Glomerular endothelial cell (primary cell): Measurements from ENCODE around the gene CDKL5. TPM values are rescaled to one million over a fixed set of nuclear protein-coding genes. Genes with fewer than 3 reads are reported as not detected.
A peak's percentile ranks its signal among the peaks of the same experiment; 100 is the strongest.
"Not testable (repeated sequence)": the region's sequence is repeated elsewhere in the genome, so short reads cannot be mapped to it uniquely, and the experiment has no call there.

Experiments used
- DNase-seq: peaks from one replicate; pipeline ENCODE4 v3.0.0-alpha.2; 2011; ENCODE audit warnings: low read depth, low spot score; ENCODE audit errors: extremely low read depth
- total RNA-seq: library from RNA; depleted of rRNA; stranded (reverse); fragments of >200 nt; gene quantifications from 2 replicates; pipeline ENCODE4 v1.2.3, GENCODE V29; 2015

CDKL5 gene
- total RNA-seq, 1 donor from 2014 or later: 5.4 TPM

GRCh38 chrX:18573556-18573955 is 148.1 kb downstream of the CDKL5 start:
- DNase-seq: no peak

- peak; percentile 2 for DNase-seq
Observed at GRCh38 chrX:18574591-18574990, 149.2 kb downstream of the CDKL5 start.

- no peak for DNase-seq
Observed at GRCh38 chrX:18575744-18576143, 150.3 kb downstream of the CDKL5 start.

- DNase-seq: no peak
Observed at GRCh38 chrX:18577400-18577799, 152.0 kb downstream of the CDKL5 start.

- no peak for DNase-seq
Observed at GRCh38 chrX:18578546-18578945, 153.1 kb downstream of the CDKL5 start.

- no peak for DNase-seq
Observed at GRCh38 chrX:18579495-18579894, 154.1 kb downstream of the CDKL5 start.

GRCh38 chrX:18582910-18583493 is 157.6 kb downstream of the CDKL5 start:
- DNase-seq: peak; percentile 3

GRCh38 chrX:18589292-18589691 is 163.9 kb downstream of the CDKL5 start:
- not testable (repeated sequence) for DNase-seq

- no peak for DNase-seq
Observed at GRCh38 chrX:18591834-18592233, 166.4 kb downstream of the CDKL5 start.

- DNase-seq: no peak
Observed at GRCh38 chrX:18594079-18594478, 168.7 kb downstream of the CDKL5 start.

GRCh38 chrX:18596096-18596495 is 170.7 kb downstream of the CDKL5 start:
- DNase-seq: no peak

- DNase-seq: no peak
Observed at GRCh38 chrX:18598413-18598812, 173.0 kb downstream of the CDKL5 start.

- DNase-seq: no peak
Observed at GRCh38 chrX:18607966-18608365, 182.6 kb downstream of the CDKL5 start.

- DNase-seq: no peak
Observed at GRCh38 chrX:18613930-18614639, 188.7 kb downstream of the CDKL5 start.

- DNase-seq: no peak
Observed at GRCh38 chrX:18616688-18617406, 191.4 kb downstream of the CDKL5 start.

- DNase-seq: no peak
Observed at GRCh38 chrX:18617407-18617750, 192.0 kb downstream of the CDKL5 start.

- no peak for DNase-seq
Observed at GRCh38 chrX:18619288-18619687, 193.9 kb downstream of the CDKL5 start.

- no peak for DNase-seq
Observed at GRCh38 chrX:18620349-18620748, 194.9 kb downstream of the CDKL5 start.

- DNase-seq: no peak
Observed at GRCh38 chrX:18624599-18624998, 199.2 kb downstream of the CDKL5 start.

- DNase-seq: no peak
Observed at GRCh38 chrX:18630934-18631333, 205.5 kb downstream of the CDKL5 start.

- DNase-seq: no peak
Observed at GRCh38 chrX:18638398-18638797, 213.0 kb downstream of the CDKL5 start.

GRCh38 chrX:18639280-18639679 is 213.9 kb downstream of the CDKL5 start:
- no peak for DNase-seq
